Midbrain (tissue), 1 donor: Measurements from ENCODE around the gene VN1R2.
"Not testable (repeated sequence)": the region's sequence is repeated elsewhere in the genome, so short reads cannot be mapped to it uniquely, and the experiment has no call there.

Source experiments
- DNase-seq: peaks from one replicate; lab custom pipeline; 2025; lab: John Stamatoyannopoulos, UW

Gene VN1R2, protein sequence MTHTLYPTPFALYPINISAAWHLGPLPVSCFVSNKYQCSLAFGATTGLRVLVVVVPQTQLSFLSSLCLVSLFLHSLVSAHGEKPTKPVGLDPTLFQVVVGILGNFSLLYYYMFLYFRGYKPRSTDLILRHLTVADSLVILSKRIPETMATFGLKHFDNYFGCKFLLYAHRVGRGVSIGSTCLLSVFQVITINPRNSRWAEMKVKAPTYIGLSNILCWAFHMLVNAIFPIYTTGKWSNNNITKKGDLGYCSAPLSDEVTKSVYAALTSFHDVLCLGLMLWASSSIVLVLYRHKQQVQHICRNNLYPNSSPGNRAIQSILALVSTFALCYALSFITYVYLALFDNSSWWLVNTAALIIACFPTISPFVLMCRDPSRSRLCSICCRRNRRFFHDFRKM

DNA sequence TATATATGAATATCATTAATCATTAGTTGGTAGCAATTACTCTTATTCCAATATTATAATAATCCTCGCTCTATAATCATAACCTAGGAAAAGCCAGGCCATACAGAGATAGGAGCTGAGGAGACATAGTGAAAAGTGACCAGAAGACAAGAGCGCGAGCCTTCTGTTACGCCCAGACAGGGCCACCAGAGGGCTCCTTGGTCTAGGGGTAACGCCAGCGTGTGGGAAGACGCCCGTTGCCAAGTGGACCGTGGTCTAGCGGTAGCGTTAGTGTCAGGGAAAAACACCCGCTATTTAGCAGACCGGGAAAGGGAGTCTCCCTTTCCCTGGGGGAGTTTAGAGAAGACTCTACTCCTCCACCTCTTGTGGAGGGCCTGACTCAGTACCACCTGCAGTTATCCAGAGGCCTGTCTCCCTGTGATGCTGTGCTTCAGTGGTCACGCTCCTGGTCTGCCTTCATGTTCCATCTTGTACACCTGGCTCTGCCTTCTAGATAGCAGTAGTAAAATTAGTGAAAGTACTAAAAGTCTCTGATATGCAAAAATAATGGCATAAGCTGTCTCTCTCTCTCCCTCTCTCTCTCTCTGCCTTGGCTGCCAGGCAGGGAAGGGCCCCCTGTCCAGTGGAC lies at the start of gene VN1R2:
VN1R2 (plus strand) TSS at position 578 of the 628 bp plus-strand sequence. CDS start 84 bp downstream, outside the sequence.
- DNase-seq: not testable (repeated sequence)

DNA sequence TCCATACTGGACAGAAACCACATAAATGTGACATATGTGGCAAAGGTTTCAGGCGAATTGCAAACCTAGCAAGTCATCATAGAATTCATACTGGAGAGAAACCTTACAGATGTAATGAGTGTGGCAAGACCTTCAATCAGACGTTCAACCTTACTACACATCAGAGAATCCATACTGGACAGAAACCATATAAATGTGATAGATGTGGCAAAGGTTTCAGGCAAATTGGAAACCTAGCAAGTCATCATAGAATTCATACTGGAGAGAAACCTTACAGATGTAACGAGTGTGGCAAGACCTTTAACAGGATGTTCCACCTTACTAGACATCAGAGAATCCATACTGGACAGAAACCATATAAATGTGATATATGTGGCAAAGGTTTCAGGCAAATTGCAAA lies 46.5 kb upstream of the VN1R2 start:
- not testable (repeated sequence) for DNase-seq

DNA sequence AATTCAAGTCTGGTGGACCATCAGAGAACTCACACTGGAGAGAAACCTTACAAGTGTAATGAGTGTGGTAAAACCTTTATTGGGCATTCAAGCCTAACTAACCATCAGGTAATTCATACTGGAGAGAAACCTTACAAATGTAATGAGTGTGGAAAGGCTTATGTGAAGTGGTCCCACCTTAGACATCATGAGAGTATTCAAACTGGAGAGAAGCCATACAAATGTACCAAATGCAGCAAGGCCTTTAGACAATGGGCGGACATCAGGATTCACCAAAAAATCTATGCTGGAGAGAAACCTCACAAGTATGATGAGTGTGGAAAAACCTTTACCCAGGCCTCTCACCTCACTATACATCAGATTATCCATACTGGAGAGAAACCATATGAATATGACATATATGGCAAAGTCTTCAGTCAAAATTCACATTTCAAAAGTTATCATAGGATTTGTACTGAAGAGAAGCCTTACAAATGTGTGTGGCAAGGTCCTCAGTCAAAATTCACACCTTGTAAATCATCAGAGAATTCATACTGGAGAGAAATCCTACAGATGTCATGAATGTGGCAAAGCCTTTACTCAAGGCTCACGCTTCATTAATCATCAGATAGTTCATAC lies 45.3 kb upstream of the VN1R2 start:
- no peak for DNase-seq

DNA sequence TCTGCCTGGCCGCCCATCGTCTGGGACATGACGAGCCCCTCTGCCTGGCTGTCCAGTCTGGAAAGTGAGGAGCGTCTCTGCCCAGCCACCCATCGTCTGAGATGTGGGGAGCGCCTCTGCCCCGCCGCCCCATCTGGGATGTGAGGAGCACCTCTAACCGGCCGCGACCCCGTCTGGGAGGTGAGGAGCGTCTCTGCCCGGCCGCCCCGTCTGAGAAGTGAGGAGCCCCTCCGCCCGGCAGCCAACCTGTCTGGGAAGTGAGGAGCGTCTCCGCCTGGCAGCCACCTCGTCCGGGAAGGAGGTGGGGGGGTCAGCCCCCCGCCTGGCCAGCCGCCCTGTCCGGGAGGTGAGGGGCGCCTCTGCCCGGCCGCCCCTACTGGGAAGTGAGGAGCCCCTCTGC lies 35.4 kb upstream of the VN1R2 start:
- not testable (repeated sequence) for DNase-seq

DNA sequence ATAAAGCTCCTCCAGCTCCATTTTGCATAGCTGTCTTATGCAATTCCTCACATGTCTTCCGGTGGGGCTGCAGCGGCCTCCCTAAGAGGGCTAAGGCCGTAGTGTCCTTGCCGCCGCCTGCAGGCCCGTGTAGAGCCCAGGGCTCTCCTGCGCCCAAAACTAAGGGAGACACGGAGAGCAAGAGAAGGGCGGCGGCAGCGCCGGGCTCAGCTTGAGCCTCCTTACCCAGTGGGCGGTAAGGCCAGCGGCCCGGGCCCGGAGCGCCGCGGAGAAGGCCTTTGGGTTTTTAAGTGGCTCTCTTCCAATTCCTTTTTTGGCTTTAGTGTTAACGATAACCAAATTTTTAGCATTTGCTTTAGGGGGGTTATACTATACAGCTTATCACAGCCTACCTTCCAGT lies 33.5 kb upstream of the VN1R2 start:
- no peak for DNase-seq

DNA sequence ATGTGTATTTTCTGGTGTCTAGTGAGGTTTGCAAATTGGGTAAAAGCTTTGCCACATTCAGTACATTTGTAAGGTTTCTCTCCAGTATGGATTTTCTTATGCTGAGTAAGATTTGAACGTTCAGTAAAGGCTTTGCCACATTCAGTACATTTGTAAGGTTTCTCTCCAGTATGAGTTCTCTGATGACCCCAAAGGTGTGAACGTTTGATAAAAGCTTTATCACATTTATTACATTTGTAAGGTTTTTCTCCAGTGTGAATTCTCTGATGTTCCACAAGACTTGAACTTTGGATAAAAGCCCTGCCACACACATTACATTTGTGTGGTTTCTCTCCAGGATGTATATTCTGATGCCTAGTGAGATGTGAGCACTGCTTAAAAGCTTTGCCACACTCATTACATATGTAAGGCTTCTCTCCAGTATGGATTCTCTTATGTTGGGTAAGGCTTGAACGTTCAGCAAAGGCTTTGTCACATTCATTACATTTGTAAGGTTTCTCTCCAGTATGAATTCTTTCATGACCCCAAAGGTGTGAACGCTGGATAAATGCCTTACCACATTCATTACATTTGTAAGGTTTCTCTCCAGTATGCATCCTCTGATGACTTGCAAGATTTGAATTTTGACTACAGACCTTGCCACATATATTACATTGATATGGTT lies 20.8 kb upstream of the VN1R2 start:
- DNase-seq: no peak

DNA sequence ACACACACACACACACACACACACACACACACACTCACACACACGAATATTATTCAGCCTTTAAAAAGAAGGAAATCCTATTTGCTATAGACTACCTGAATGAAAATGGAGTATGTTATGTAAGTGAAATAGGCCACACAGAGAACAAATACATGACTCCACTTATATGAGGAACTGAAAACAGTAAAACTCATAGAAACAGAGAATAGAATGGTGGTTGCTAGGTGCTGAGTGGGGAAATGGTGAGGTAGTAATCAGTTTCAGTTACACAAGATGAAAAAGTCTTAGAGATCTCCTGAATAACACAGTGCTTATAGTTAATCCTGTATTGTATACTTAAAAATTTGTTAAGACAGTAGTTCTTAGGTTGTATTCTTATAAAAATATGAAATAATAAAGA lies 11.6 kb upstream of the VN1R2 start:
- DNase-seq: no peak

DNA sequence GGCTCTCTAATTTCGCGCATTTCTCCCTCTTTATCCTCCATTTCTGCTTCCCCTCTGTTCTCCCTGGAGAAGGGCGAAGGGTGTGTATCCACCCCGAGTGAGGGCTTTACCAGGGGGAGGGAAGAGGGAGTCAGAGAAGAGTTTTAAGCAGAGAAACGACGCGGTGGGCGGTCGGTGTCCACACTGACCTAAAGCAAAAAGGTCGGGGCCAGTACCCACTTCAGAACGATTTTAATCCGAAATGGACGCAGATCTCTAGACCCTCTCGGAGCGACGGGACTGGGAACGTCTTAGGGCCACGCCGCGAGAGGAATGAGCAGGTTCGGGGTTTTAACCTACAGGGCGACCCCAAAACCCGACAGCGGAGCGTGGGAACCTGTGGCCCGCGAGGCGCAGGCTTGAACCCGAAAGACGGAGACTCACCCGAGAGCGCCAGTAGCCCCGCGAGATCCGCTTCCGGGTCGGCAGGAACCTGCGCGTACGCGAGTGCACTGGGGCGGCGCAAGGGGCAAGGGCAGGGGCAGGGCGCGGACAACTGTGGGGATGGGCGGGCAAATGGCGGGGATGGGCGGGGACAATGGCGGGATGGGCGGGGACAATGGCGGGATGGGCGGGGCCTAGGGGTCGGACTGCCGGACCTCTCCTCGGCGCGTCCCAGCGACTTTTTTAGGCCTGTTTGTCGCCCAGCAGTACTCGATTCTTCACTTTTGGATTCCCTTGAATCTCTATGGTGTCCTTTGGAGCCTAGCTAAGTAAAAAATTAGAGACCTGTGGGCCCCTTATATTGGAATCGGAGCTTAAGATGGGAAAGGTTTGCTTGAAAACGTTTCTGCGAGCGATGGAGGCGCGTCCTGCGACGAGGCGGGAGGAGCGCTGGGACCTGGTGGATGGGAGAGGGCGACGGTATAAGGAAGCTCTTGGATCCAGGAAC lies 3.4 kb upstream of the VN1R2 start, which contains the start of gene ZNF677:
ZNF677 (minus strand) TSS at position 463 of the 931 bp plus-strand sequence. CDS start 3,323 bp downstream, outside the sequence.
- DNase-seq: peak; percentile 94

DNA sequence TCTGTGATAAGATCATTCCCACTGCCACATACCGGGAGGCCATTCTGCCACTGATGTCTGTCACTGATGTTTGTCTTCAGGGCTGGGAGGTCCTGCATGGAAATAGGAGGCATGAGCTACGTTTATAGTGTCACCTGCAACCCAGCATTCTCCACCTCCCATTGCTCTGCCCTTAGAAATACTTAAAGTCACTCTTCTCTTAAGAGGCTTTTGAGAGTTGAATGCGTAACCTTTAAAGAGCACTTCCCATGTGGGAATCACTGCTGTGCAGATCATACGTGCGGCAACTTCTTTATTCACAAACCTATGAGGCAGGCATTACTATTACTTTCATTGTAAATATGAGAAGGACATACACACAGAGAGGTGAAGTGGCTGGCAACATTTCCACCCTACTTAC lies 9.5 kb downstream of the VN1R2 start, which contains the start of gene VN1R4:
VN1R4 (minus strand) TSS at position 101 of the 400 bp plus-strand sequence; CDS start at position 43, 58 bp downstream.
- not testable (repeated sequence) for DNase-seq

DNA sequence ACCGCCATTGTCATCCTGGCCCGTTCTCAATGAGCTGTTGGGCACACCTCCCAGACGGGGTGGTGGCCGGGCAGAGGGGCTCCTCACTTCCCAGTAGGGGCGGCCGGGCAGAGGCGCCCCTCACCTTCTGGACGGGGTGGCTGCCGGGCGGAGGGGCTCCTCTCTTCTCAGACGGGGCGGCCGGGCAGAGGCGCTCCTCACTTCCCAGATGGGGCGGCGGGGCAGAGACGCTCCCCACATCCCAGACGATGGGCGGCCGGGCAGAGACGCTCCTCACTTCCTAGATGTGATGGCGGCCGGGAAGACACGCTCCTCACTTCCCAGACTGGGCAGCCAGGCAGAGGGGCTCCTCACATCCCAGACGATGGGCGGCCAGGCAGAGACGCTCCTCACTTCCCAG lies 11.8 kb downstream of the VN1R2 start:
- DNase-seq: not testable (repeated sequence)

DNA sequence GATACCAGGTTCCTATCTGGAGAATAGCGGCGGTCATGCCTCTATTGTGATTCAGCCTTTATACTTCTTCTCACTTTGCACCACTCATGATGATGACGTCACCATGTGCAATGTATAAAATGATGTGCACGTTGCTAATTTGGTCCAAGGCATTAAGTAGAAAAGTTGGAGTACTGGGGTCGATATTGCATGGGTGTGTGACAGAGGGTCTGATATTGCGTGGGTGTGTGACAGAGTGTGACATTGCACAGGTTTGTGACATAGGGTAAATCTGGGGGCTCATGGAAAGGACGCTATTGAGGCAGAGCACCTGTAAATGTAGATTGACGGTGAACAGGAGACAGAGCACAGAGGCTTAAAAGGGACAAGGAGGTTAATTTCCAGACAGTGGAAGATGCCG lies 14.0 kb downstream of the VN1R2 start:
- no peak for DNase-seq

DNA sequence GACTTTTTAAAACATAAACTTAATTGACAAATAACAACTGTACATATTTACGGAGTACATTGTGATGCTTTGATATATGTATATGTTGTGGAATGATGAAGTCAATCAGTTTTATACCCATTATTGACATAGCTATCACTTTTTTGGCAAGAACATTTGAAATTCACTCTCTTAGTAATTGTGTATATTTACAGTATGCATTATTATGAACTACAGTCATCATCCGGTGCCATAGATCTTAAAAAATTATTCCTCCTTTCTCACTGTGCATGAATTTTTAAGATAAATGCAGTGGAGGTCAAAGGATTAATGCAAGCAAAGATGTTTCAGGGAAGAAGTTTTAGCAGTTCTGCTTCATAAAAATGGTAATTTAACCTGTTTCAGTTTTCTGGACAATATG lies 17.4 kb downstream of the VN1R2 start:
- DNase-seq: no peak

DNA sequence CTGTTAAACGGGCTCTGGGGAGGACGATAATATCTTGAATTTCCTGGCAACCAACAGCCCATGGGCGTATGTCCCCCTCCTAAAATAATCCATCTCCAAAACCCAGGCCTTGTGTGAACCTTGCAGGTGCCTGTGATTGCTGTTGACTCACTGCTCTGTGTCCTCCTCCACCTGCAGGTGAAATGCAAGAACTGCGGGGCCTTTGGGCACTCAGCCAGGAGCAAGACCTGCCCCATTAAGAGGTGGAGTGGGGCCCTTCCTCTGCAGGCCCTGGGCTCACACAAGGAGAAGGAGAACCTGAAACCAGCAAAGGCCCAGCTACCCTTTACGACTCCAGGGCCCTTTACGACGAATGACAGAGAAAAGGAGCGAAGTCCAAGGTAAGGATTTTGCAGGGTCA lies 23.9 kb downstream of the VN1R2 start:
- DNase-seq: not testable (repeated sequence)

DNA sequence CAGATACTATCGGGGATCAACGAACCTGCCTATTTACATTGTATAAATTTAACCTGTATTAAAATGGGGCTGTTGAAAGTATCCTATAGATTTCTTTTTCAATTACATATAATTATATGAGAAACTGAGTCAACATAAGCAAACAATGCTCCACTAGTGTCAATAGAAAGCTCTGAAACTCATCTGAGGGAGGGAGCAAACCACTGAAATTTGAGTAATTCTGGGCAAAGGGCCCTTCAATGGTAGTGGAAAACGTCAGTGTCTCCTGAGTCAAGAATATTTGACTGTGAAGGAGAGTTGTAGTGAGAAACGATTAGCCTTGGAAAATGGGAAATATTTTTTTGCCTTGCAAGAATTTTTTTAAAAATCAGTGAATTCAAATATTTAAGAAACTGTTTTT lies 27.0 kb downstream of the VN1R2 start:
- no peak for DNase-seq

DNA sequence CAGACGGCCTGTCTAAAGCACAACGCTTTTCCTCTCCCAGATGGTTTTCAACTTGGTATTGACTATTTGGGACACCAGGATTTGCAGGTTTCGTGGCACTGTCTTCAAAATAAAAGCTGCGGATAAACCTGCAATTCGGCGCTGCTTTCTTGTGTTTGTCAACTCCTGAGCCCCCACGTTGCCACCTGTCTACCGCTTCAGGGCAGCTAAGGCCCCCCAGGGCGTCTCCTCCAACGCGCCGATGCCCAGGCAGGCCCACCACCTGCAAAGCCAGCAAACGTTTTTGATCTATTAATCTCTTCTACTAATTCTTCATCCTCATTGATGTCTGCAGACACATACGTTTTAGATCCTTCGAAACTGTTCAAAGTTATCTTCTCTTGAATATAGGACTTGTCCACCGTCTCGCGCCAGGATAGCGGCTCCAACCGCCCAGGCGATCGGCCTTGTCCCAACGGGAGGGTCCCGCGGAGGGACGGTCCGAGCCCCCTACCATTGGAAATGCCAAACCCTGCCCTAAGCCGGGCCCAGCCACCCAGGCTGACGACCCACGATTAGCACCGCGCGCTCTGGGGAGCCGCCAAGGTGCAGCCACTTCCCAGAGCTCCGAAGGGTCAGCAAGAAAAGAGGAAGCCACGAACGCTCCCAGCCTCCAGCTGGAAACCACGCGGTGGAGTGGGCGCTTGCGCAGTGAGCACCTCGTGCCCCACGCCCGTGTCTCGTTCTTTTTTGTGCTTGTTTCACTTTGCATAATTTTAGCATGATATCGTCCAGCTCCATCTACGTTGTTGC lies 32.9 kb downstream of the VN1R2 start:
- no peak for DNase-seq

DNA sequence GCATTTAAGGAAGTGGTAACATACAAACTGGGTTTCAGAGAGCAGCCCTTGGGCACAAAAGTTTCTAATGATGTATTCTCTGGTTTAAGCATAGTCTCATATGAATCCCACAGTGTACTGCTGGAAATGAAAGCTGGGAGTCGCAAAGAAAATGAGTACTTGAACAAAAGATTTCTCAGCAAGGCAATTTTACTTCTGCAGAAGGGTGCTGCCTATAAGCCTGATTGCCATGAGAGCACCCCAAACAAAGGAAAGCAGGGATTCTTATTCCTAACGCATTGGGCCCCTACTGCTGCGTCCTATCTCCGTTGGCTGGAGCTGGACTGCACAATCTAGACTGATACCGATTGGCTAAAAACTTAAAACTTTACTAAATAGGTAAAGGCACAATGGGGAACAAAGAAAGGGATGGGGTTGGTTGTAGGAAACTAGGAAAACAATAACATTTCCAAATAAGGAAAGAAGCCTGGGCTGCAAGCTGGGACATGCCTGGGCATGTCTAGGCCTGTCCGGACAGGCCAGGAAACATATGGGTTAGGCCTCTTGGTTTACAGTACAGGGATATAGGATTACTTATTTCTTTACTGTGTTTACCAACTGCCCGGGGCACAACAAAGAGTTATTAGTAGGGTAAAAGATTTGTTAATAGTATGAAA lies 36.8 kb downstream of the VN1R2 start:
- DNase-seq: no peak

DNA sequence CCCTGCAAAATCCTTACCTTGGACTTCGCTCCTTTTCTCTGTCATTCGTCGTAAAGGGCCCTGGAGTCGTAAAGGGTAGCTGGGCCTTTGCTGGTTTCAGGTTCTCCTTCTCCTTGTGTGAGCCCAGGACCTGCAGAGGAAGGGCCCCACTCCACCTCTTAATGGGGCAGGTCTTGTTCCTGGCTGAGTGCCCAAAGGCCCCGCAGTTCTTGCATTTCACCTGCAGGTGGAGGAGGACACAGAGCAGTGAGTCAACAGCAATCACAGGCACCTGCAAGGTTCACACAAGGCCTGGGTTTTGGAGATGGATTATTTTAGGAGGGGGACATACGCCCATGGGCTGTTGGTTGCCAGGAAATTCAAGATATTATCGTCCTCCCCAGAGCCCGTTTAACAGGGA lies 43.2 kb downstream of the VN1R2 start:
- not testable (repeated sequence) for DNase-seq

DNA sequence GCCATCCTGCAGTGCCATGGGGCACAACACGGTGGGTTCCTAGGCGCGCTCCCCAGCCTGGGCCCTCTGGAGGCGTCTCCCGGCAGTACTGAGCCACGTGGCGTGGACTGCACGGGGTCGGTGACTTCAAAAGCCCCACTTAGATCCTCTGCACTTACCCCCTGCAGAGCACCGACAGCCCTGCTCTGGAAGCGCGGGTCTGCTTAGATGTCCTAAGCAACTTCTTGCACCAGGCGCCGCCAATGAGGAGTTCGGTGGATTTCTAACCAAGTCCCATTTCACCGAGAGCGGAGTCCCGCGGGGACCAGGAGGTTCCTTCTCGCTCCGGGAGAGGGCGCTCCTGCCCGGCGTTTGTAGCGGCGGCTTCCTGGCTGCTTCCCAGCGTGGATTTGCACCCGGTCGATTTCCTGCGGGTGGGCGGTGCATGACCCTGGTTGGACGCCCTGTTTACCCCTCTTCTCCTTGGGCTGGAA lies 50.3 kb downstream of the VN1R2 start:
- peak; percentile 30 for DNase-seq
